PC-3 (cell line): ENCODE results near the gene TMEM223. TPM values are rescaled to one million over a fixed set of nuclear protein-coding genes. Genes with fewer than 3 reads are reported as not detected.

ENCODE experiments used
- ATAC-seq: fragments of 200-7000 bp; cut with Tn5 transposase; 2 replicates; pipeline ENCODE4 v1.9.1; 2020; ENCODE audit warnings: mild to moderate bottlenecking, moderate library complexity
- BruUV-seq: library from RNA; stranded (reverse); fragments of 400-500 nt; replicated peaks from 2 replicates; lab custom pipeline; 2021; lab: Mats Ljungman, UMichigan
- CTCF ChIA-PET: fragments of 300-600 bp; sonication (Branson Sonifier 250); formaldehyde crosslinking; loops from one replicate; lab custom pipeline; 2022; ENCODE audit warnings: antibody characterized with exemption; lab: Charles Lee
- POLR2A ChIA-PET: fragments of 300-600 bp; sonication (Branson Sonifier 250); formaldehyde crosslinking; loops from one replicate; lab custom pipeline; 2022; ENCODE audit warnings: antibody characterized with exemption; ENCODE audit not compliant: unreplicated experiment; lab: Charles Lee
- DNase-seq: peaks from one replicate; pipeline ENCODE4 v3.0.0-alpha.2; 2015
- H2AFZ ChIP-seq: fragments of 300-600 bp; sonication (generic); 2 replicates; pipeline ENCODE4 v1.6.0; 2016; ENCODE audit warnings: antibody characterized with exemption, low read length
- H3F3A ChIP-seq: fragments of 300-600 bp; sonication (generic); one replicate; pipeline ENCODE4 v1.6.0; 2017; ENCODE audit warnings: antibody characterized with exemption, low read length, control low read depth, mild to moderate bottlenecking; ENCODE audit not compliant: unreplicated experiment
- H3K27ac ChIP-seq: fragments of 300-600 bp; sonication (generic); 2 replicates; pipeline ENCODE4 v1.5.1; 2016; ENCODE audit warnings: mild to moderate bottlenecking, low read length
- H3K27me3 ChIP-seq: fragments of 300-600 bp; sonication (generic); 2 replicates; pipeline ENCODE4 v1.6.1; 2016; ENCODE audit warnings: low read length, mixed read lengths
- H3K36me3 ChIP-seq: fragments of 300-600 bp; sonication (generic); 2 replicates; pipeline ENCODE4 v1.6.1; 2016; ENCODE audit warnings: low read depth, mixed run types, low read length, mixed read lengths
- H3K4me1 ChIP-seq: fragments of 300-600 bp; sonication (generic); 2 replicates; pipeline ENCODE4 v1.5.1; 2016; ENCODE audit warnings: low read length; ENCODE audit not compliant: insufficient read depth
- H3K4me2 ChIP-seq: fragments of 300-600 bp; sonication (generic); 2 replicates; pipeline ENCODE4 v1.6.0; 2016; ENCODE audit warnings: low read length
- H3K4me3 ChIP-seq: fragments of 300-600 bp; sonication (generic); 2 replicates; pipeline ENCODE4 v1.5.1; 2016; ENCODE audit warnings: mild to moderate bottlenecking, low read length, mixed read lengths
- H3K79me2 ChIP-seq: fragments of 300-600 bp; sonication (generic); 2 replicates; pipeline ENCODE4 v1.6.1; 2017; ENCODE audit warnings: low read length, mixed read lengths
- H3K9ac ChIP-seq: fragments of 300-600 bp; sonication (generic); 2 replicates; pipeline ENCODE4 v1.6.0; 2016; ENCODE audit warnings: mild to moderate bottlenecking, low read length
- H3K9me2 ChIP-seq: fragments of 300-600 bp; sonication (generic); replicated peaks from 2 replicates; pipeline ENCODE4 v1.6.1; 2016; ENCODE audit warnings: mixed run types, low read length, mixed read lengths
- H3K9me3 ChIP-seq: fragments of 300-600 bp; sonication (generic); 2 replicates; pipeline ENCODE4 v1.6.1; 2016; ENCODE audit warnings: low read length, mixed read lengths
- H4K20me1 ChIP-seq: fragments of 300-600 bp; sonication (generic); 2 replicates; pipeline ENCODE4 v1.6.1; 2016; ENCODE audit warnings: low read length, mixed read lengths
- EZH2 ChIP-seq: fragments of 300-600 bp; sonication (generic); IDR thresholded peaks from one replicate; pipeline ENCODE4 v1.6.1; 2017; ENCODE audit warnings: antibody characterized with exemption, mild to moderate bottlenecking, low read length; ENCODE audit not compliant: unreplicated experiment
- EZH2phosphoT487 ChIP-seq: fragments of 300-600 bp; sonication (generic); IDR thresholded peaks from 2 replicates; pipeline ENCODE4 v1.6.1; 2018; ENCODE audit warnings: mild to moderate bottlenecking, antibody characterized with exemption, low read length, borderline replicate concordance
- intact Hi-C: fragments of 100-400 bp; cut with micrococcal nuclease; formaldehyde crosslinking; loops from 2 replicates; pipeline ENCODE4 v1.9.0; 2023
- total RNA-seq: library from RNA; depleted of rRNA; stranded (reverse); fragments of >200 nt; gene quantifications from 2 replicates; pipeline ENCODE4 v1.2.3, GENCODE V29; 2014
- TF ChIP-seq, protein P1 (sequence below): fragments of 300-600 bp; sonication (generic); conservative IDR thresholded peaks from 2 replicates; pipeline ENCODE4 v1.5.1; 2017; ENCODE audit warnings: antibody characterized with exemption, low read depth, mild to moderate bottlenecking, low read length

Gene TMEM223
- total RNA-seq, 1 experiment from 2014 or later = 37.5 TPM

- intact Hi-C loops = no loop called here
- Histone ChIP-seq H3K36me3 (peaks cover 14% of the 10 kb centered on the region), H4K20me1 (no peaks in the 10 kb centered on the region), H2AFZ (no peak overlapping the region), H3K27me3 (no peaks in the 10 kb centered on the region), H3F3A (no peaks in the 10 kb centered on the region), H3K9me2 (no peaks in the 10 kb centered on the region), H3K9ac (no peak overlapping the region), H3K4me3 (no peak overlapping the region), H3K27ac (no peak overlapping the region), H3K79me2 (peaks cover 12% of the 10 kb centered on the region; the same call in 1 of the 2 replicates), H3K9me3 (no peaks in the 10 kb centered on the region), H3K4me1 (no peaks in the 10 kb centered on the region), H3K4me2 (no peak overlapping the region)
- DNase-seq = no peak
- ChIA-PET POLR2A (no interaction called here), CTCF (no interaction called here)
- TF ChIP-seq, protein P1, sequence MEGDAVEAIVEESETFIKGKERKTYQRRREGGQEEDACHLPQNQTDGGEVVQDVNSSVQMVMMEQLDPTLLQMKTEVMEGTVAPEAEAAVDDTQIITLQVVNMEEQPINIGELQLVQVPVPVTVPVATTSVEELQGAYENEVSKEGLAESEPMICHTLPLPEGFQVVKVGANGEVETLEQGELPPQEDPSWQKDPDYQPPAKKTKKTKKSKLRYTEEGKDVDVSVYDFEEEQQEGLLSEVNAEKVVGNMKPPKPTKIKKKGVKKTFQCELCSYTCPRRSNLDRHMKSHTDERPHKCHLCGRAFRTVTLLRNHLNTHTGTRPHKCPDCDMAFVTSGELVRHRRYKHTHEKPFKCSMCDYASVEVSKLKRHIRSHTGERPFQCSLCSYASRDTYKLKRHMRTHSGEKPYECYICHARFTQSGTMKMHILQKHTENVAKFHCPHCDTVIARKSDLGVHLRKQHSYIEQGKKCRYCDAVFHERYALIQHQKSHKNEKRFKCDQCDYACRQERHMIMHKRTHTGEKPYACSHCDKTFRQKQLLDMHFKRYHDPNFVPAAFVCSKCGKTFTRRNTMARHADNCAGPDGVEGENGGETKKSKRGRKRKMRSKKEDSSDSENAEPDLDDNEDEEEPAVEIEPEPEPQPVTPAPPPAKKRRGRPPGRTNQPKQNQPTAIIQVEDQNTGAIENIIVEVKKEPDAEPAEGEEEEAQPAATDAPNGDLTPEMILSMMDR = no peak
- TF ChIP-seq EZH2phosphoT487 = no peak
- no peak for TF ChIP-seq EZH2
- BruUV-seq = no TSS peak
- ATAC-seq = no peak
Measured at GRCh38 chr11:62777389-62777788, 14.4 kb downstream of the TMEM223 start.

- H3K9me2 ChIP-seq = no peaks in the 10 kb centered on the region
- POLR2A ChIA-PET = interaction anchor here (0.5 kb wide), 1 partner anchor 686 kb away, joined by 3 read pairs; no protein-coding TSS in a partner anchor
- peaks cover 14% of the 10 kb centered on the region for H3K36me3 ChIP-seq
- H4K20me1 ChIP-seq = no peaks in the 10 kb centered on the region
- H3K4me3 ChIP-seq = no peak overlapping the region
- no peak overlapping the region for H3K9ac ChIP-seq
- H3K79me2 ChIP-seq = peaks cover 20% of the 10 kb centered on the region
- ATAC-seq = no peak
- no peaks in the 10 kb centered on the region for H3K9me3 ChIP-seq
- intact Hi-C loops = no loop called here
- H2AFZ ChIP-seq = no peak overlapping the region
- peaks cover 9% of the 10 kb centered on the region for H3K4me1 ChIP-seq
- TF ChIP-seq EZH2 (no peak), EZH2phosphoT487 (no peak)
- TF ChIP-seq, protein P1 = no peak
- BruUV-seq = no TSS peak
- H3K4me2 ChIP-seq = no peak overlapping the region
- peaks cover under 1% of the 10 kb centered on the region for H3F3A ChIP-seq
- DNase-seq = no peak
- H3K27me3 ChIP-seq = no peaks in the 10 kb centered on the region
- no peak overlapping the region for H3K27ac ChIP-seq
- CTCF ChIA-PET = no interaction called here
Measured at GRCh38 chr11:62775646-62776045, 16.2 kb downstream of the TMEM223 start.

- BruUV-seq = no TSS peak
- no peak for ATAC-seq
- no peaks in the 10 kb centered on the region for H3K27me3 ChIP-seq
Measured at GRCh38 chr11:62774407-62774806, 17.4 kb downstream of the TMEM223 start.

More at GRCh38 chr11:62774407-62774806, 17.4 kb downstream of the TMEM223 start:
- Histone ChIP-seq H4K20me1 (no peaks in the 10 kb centered on the region), H3K36me3 (peaks cover 14% of the 10 kb centered on the region), H3K9me3 (no peaks in the 10 kb centered on the region), H3K9me2 (no peaks in the 10 kb centered on the region), H3K79me2 (peaks cover 20% of the 10 kb centered on the region), H3K27ac (no peak overlapping the region), H3F3A (peaks cover 3% of the 10 kb centered on the region), H2AFZ (no peak overlapping the region), H3K4me3 (no peak overlapping the region), H3K4me1 (peaks cover 13% of the 10 kb centered on the region), H3K9ac (no peak overlapping the region), H3K4me2 (no peak overlapping the region)
- DNase-seq = no peak
- ChIA-PET CTCF (interaction anchor here (0.9 kb wide), 1 partner anchor 12 kb away, joined by 3 read pairs; no protein-coding TSS in a partner anchor), POLR2A (no interaction called here)
- TF ChIP-seq, protein P1 = no peak
- TF ChIP-seq EZH2phosphoT487 (no peak), EZH2 (no peak)
- intact Hi-C loops = no loop called here
